Renal pelvis (tissue), 4 donors: ENCODE measurements around the gene GMEB1. TPM values are rescaled to one million over a fixed set of nuclear protein-coding genes. Genes with fewer than 3 reads are reported as not detected.
"Not testable (repeated sequence)": the region's sequence is repeated elsewhere in the genome, so short reads cannot be mapped to it uniquely, and the experiment has no call there.

Experiments used
- DNase-seq: peaks from one replicate; pipeline ENCODE4 v3.0.0-alpha.2; 2013
- polyA plus RNA-seq, 3 donors: library from polyadenylated mRNA; unstranded; fragments of 120-200 nt; gene quantifications; one replicate each; pipeline ENCODE4 v1.2.1, GENCODE V29; 2013; ENCODE audit not compliant: insufficient read length in 3 of 3

The GMEB1 gene
- polyA plus RNA-seq, 3 donors: 16.2 to 20.0 (median 17.7) TPM

GRCh38 chr1:28666806-28667205 lies 1.8 kb upstream of the GMEB1 start:
- no peak for DNase-seq

- peak; percentile 55 for DNase-seq
Measured at GRCh38 chr1:28668956-28669723, 556 bp downstream of the GMEB1 start.

GRCh38 chr1:28671254-28671780 lies 2.7 kb downstream of the GMEB1 start:
- no peak for DNase-seq

- DNase-seq: not testable (repeated sequence)
Measured at GRCh38 chr1:28672971-28673370, 4.4 kb downstream of the GMEB1 start.

- no peak for DNase-seq
Measured at GRCh38 chr1:28675924-28676257, 7.3 kb downstream of the GMEB1 start.

- no peak for DNase-seq
Measured at GRCh38 chr1:28680151-28680550, 11.6 kb downstream of the GMEB1 start.

- no peak for DNase-seq
Measured at GRCh38 chr1:28682840-28683239, 14.3 kb downstream of the GMEB1 start.

- no peak for DNase-seq
Measured at GRCh38 chr1:28684937-28685336, 16.4 kb downstream of the GMEB1 start.

GRCh38 chr1:28691627-28692026 lies 23.0 kb downstream of the GMEB1 start:
- not testable (repeated sequence) for DNase-seq

- DNase-seq: no peak
Measured at GRCh38 chr1:28703629-28704028, 35.0 kb downstream of the GMEB1 start.

- no peak for DNase-seq
Measured at GRCh38 chr1:28716336-28716735, 47.8 kb downstream of the GMEB1 start.

GRCh38 chr1:28718166-28718565 lies 49.6 kb downstream of the GMEB1 start:
- no peak for DNase-seq

GRCh38 chr1:28718586-28719331 lies 50.2 kb downstream of the GMEB1 start:
- DNase-seq: no peak

GRCh38 chr1:28719332-28719619 lies 50.7 kb downstream of the GMEB1 start:
- no peak for DNase-seq

- DNase-seq: no peak
Measured at GRCh38 chr1:28720376-28720775, 51.8 kb downstream of the GMEB1 start.

GRCh38 chr1:28721927-28722326 lies 53.3 kb downstream of the GMEB1 start:
- DNase-seq: not testable (repeated sequence)

- not testable (repeated sequence) for DNase-seq
Measured at GRCh38 chr1:28725365-28725764, 56.8 kb downstream of the GMEB1 start.

- DNase-seq: peak; percentile 41
Measured at GRCh38 chr1:28735961-28736449, 67.4 kb downstream of the GMEB1 start.

GRCh38 chr1:28736450-28737306 lies 68.1 kb downstream of the GMEB1 start, which contains the start of gene YTHDF2:
Gene YTHDF2 (plus strand): TSS chr1:28736940. CDS start chr1:28737121, 181 bp downstream.
- peak; percentile 99 for DNase-seq

- peak; percentile 71 for DNase-seq
Measured at GRCh38 chr1:28737307-28738132, 68.9 kb downstream of the GMEB1 start.

GRCh38 chr1:28740118-28740517 lies 71.5 kb downstream of the GMEB1 start:
- DNase-seq: no peak
